ENCODE data around the gene IL20RB.

Gene IL20RB

GRCh38 chr3:136937175-136937574, 20.6 kb upstream of the IL20RB start:
- H3K4me3 ChIP-seq = no peak overlapping the region
- H3K27ac ChIP-seq = no peak overlapping the region
- peaks cover 9% of the 10 kb centered on the region for H3K9me3 ChIP-seq (ENCODE audit: low read depth, low read length)
- peaks cover 32% of the 10 kb centered on the region for H3K36me3 ChIP-seq (ENCODE audit: insufficient read depth, low read length)
- TF ChIP-seq POLR2AphosphoS5 (IDR thresholded peaks at IDR 0.05; ENCODE audit: borderline replicate concordance, low read depth, low read length) = no peak
- no peak for TF ChIP-seq FOXP2 (optimal IDR thresholded peaks at IDR 0.05; ENCODE audit: control extremely low read depth, extremely low read length, insufficient read depth)
- no peak for TF ChIP-seq EZH2 (IDR thresholded peaks at IDR 0.05)
- no peak for DNase-seq (ENCODE audit: low read depth, low spot score)
- no peak overlapping the region for H3K9ac ChIP-seq (ENCODE audit: insufficient read length)

- 0 out of 2 replicates have a peak overlapping the region, but pooled peaks have one; percentile 83 for H3K27ac ChIP-seq
Observed at GRCh38 chr3:136937851-136938250, 19.9 kb upstream of the IL20RB start.

GRCh38 chr3:136938334-136938733, 19.4 kb upstream of the IL20RB start:
- peaks cover 9% of the 10 kb centered on the region for H3K9me3 ChIP-seq (ENCODE audit: low read depth, low read length)
- TF ChIP-seq EZH2 (IDR thresholded peaks at IDR 0.05) (no peak), POLR2AphosphoS5 (IDR thresholded peaks at IDR 0.05; ENCODE audit: borderline replicate concordance, low read depth, low read length) (no peak), FOXP2 (optimal IDR thresholded peaks at IDR 0.05; ENCODE audit: control extremely low read depth, extremely low read length, insufficient read depth) (no peak)
- peak overlapping the region; percentile 83 for H3K27ac ChIP-seq
- DNase-seq (ENCODE audit: low read depth, low spot score) = no peak
- H3K36me3 ChIP-seq (ENCODE audit: insufficient read depth, low read length) = peaks cover 32% of the 10 kb centered on the region
- H3K9ac ChIP-seq (ENCODE audit: insufficient read length) = no peak overlapping the region
- H3K4me3 ChIP-seq = no peak overlapping the region

More at GRCh38 chr3:136937851-136938250, 19.9 kb upstream of the IL20RB start:
- Histone ChIP-seq H3K4me3 (no peak overlapping the region), H3K36me3 (ENCODE audit: insufficient read depth, low read length) (peaks cover 32% of the 10 kb centered on the region), H3K9ac (ENCODE audit: insufficient read length) (no peak overlapping the region), H3K9me3 (ENCODE audit: low read depth, low read length) (peaks cover 9% of the 10 kb centered on the region)
- DNase-seq (ENCODE audit: low read depth, low spot score) = no peak
- TF ChIP-seq POLR2AphosphoS5 (IDR thresholded peaks at IDR 0.05; ENCODE audit: borderline replicate concordance, low read depth, low read length) = no peak
- TF ChIP-seq EZH2 (IDR thresholded peaks at IDR 0.05) = no peak
- no peak for TF ChIP-seq FOXP2 (optimal IDR thresholded peaks at IDR 0.05; ENCODE audit: control extremely low read depth, extremely low read length, insufficient read depth)

- no peak overlapping the region for H3K9ac ChIP-seq (ENCODE audit: insufficient read length)
- TF ChIP-seq FOXP2 (optimal IDR thresholded peaks at IDR 0.05; ENCODE audit: control extremely low read depth, extremely low read length, insufficient read depth) = no peak
- TF ChIP-seq POLR2AphosphoS5 (IDR thresholded peaks at IDR 0.05; ENCODE audit: borderline replicate concordance, low read depth, low read length) = no peak
- TF ChIP-seq EZH2 (IDR thresholded peaks at IDR 0.05) = no peak
- peak overlapping the region; percentile 83 for H3K27ac ChIP-seq
- peaks cover 9% of the 10 kb centered on the region for H3K9me3 ChIP-seq (ENCODE audit: low read depth, low read length)
- peak overlapping the region; percentile 7 for H3K4me3 ChIP-seq
- DNase-seq (ENCODE audit: low read depth, low spot score) = no peak
- peaks cover 31% of the 10 kb centered on the region for H3K36me3 ChIP-seq (ENCODE audit: insufficient read depth, low read length)
Observed at GRCh38 chr3:136939489-136939888, 18.3 kb upstream of the IL20RB start.

- Histone ChIP-seq H3K4me3 (peak overlapping the region; percentile 8; the same call in 1 of the 2 replicates), H3K36me3 (ENCODE audit: insufficient read depth, low read length) (peaks cover 12% of the 10 kb centered on the region), H3K27ac (peak overlapping the region; percentile 11; the same call in 1 of the 2 replicates), H3K9me3 (ENCODE audit: low read depth, low read length) (no peaks in the 10 kb centered on the region), H3K9ac (ENCODE audit: insufficient read length) (no peak overlapping the region)
- DNase-seq (ENCODE audit: low read depth, low spot score) = no peak
- no peak for TF ChIP-seq FOXP2 (optimal IDR thresholded peaks at IDR 0.05; ENCODE audit: control extremely low read depth, extremely low read length, insufficient read depth)
- no peak for TF ChIP-seq EZH2 (IDR thresholded peaks at IDR 0.05)
- no peak for TF ChIP-seq POLR2AphosphoS5 (IDR thresholded peaks at IDR 0.05; ENCODE audit: borderline replicate concordance, low read depth, low read length)
Observed at GRCh38 chr3:136942803-136943202, 15.0 kb upstream of the IL20RB start.

- TF ChIP-seq EZH2 (IDR thresholded peaks at IDR 0.05) = no peak
- TF ChIP-seq FOXP2 (optimal IDR thresholded peaks at IDR 0.05; ENCODE audit: control extremely low read depth, extremely low read length, insufficient read depth) = no peak
- TF ChIP-seq POLR2AphosphoS5 (IDR thresholded peaks at IDR 0.05; ENCODE audit: borderline replicate concordance, low read depth, low read length) = no peak
- peak overlapping the region; percentile 11; the same call in 1 of the 2 replicates for H3K27ac ChIP-seq
- H3K36me3 ChIP-seq (ENCODE audit: insufficient read depth, low read length) = peaks cover 12% of the 10 kb centered on the region
- no peaks in the 10 kb centered on the region for H3K9me3 ChIP-seq (ENCODE audit: low read depth, low read length)
- no peak for DNase-seq (ENCODE audit: low read depth, low spot score)
- peak overlapping the region; percentile 27 for H3K9ac ChIP-seq (ENCODE audit: insufficient read length)
- H3K4me3 ChIP-seq = peak overlapping the region; percentile 8; the same call in 1 of the 2 replicates
Observed at GRCh38 chr3:136943436-136943835, 14.3 kb upstream of the IL20RB start.

- TF ChIP-seq FOXP2 (optimal IDR thresholded peaks at IDR 0.05; ENCODE audit: control extremely low read depth, extremely low read length, insufficient read depth) (no peak), EZH2 (IDR thresholded peaks at IDR 0.05) (no peak), POLR2AphosphoS5 (IDR thresholded peaks at IDR 0.05; ENCODE audit: borderline replicate concordance, low read depth, low read length) (no peak)
Observed at GRCh38 chr3:136946978-136947377, 10.8 kb upstream of the IL20RB start.

GRCh38 chr3:136947477-136947876, 10.3 kb upstream of the IL20RB start:
- Histone ChIP-seq H3K4me3 (no peak overlapping the region), H3K9ac (ENCODE audit: insufficient read length) (no peak overlapping the region), H3K36me3 (ENCODE audit: insufficient read depth, low read length) (peaks cover 12% of the 10 kb centered on the region), H3K27ac (no peak overlapping the region), H3K9me3 (ENCODE audit: low read depth, low read length) (no peaks in the 10 kb centered on the region)
- TF ChIP-seq FOXP2 (optimal IDR thresholded peaks at IDR 0.05; ENCODE audit: control extremely low read depth, extremely low read length, insufficient read depth) (no peak), POLR2AphosphoS5 (IDR thresholded peaks at IDR 0.05; ENCODE audit: borderline replicate concordance, low read depth, low read length) (no peak), EZH2 (IDR thresholded peaks at IDR 0.05) (no peak)
- DNase-seq (ENCODE audit: low read depth, low spot score) = no peak

More at GRCh38 chr3:136946978-136947377, 10.8 kb upstream of the IL20RB start:
- H3K4me3 ChIP-seq = no peak overlapping the region
- H3K9ac ChIP-seq (ENCODE audit: insufficient read length) = no peak overlapping the region
- no peak for DNase-seq (ENCODE audit: low read depth, low spot score)
- 0 out of 2 replicates have a peak overlapping the region, but pooled peaks have one; percentile 6 for H3K27ac ChIP-seq
- no peaks in the 10 kb centered on the region for H3K9me3 ChIP-seq (ENCODE audit: low read depth, low read length)
- peaks cover 12% of the 10 kb centered on the region for H3K36me3 ChIP-seq (ENCODE audit: insufficient read depth, low read length)

- Histone ChIP-seq H3K9me3 (ENCODE audit: low read depth, low read length) (no peaks in the 10 kb centered on the region), H3K9ac (ENCODE audit: insufficient read length) (no peak overlapping the region), H3K4me3 (no peak overlapping the region), H3K36me3 (ENCODE audit: insufficient read depth, low read length) (peaks cover 12% of the 10 kb centered on the region), H3K27ac (no peak overlapping the region)
- TF ChIP-seq POLR2AphosphoS5 (IDR thresholded peaks at IDR 0.05; ENCODE audit: borderline replicate concordance, low read depth, low read length) (no peak), EZH2 (IDR thresholded peaks at IDR 0.05) (no peak), FOXP2 (optimal IDR thresholded peaks at IDR 0.05; ENCODE audit: control extremely low read depth, extremely low read length, insufficient read depth) (no peak)
- DNase-seq (ENCODE audit: low read depth, low spot score) = no peak
Observed at GRCh38 chr3:136949146-136949545, 8.6 kb upstream of the IL20RB start.
